B cell (primary cell): Measurements from ENCODE around the gene DUSP16.

Experiments
- CTCF ChIP-seq: fragments of 200-600 bp; IDR thresholded peaks from one replicate; pipeline ENCODE4 v1.8.0; 2022; ENCODE audit warnings: antibody characterized with exemption, mild to moderate bottlenecking
- EZH2 ChIP-seq: IDR thresholded peaks from 2 replicates; pipeline ENCODE4 v1.6.1; 2012; ENCODE audit warnings: borderline replicate concordance, low read depth, mild to moderate bottlenecking, moderate library complexity, low read length; ENCODE audit not compliant: insufficient read depth, poor library complexity, severe bottlenecking

DNA sequence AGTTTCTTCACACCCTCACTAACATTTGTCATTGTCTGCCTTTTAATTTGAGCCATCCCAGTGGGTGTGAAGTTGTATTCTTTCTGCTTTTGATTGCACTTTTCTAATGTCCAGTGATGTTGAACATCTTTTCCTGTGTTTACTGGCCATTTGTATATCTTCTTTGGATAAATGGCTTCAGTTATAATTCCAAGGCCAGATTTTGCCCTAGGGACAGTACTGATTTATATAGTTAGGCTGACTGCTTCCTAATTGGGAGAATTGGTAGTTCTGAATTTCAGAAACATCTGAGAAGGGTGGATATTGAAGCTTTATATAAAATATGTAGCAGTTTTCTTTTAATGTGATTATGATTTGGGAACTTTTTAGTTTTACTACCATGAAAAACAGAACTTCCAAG lies 108.3 kb downstream of the DUSP16 start:
- TF ChIP-seq EZH2: no peak
- TF ChIP-seq CTCF: no peak
